Stimulated activated effector memory CD8-positive, alpha-beta T cell treated with anti-CD3 and anti-CD28 coated beads, Interleukin-12 subunit alpha, Interleukin-12 subunit beta, amount 100 ng/mL, for 72 hours (primary cell): ENCODE data around the gene HOXA9.

Experiments
- ATAC-seq: fragments of 150-1000 bp; cut with Tn5 transposase; 2 replicates; pipeline ENCODE4 v1.10.0; 2021
- DNase-seq, 2 donors: peaks; one replicate each; pipeline ENCODE4 v3.0.0; 2021 to 2022; ENCODE audit warnings: low spot score in 2 of 2
- H3K27ac Mint-ChIP-seq: one replicate; pipeline ENCODE4 v1.8.0; 2022; ENCODE audit warnings: mild to moderate bottlenecking, mixed read lengths
- H3K36me3 Mint-ChIP-seq: one replicate; pipeline ENCODE4 v1.8.0; 2022; ENCODE audit warnings: mild to moderate bottlenecking, mixed read lengths
- H3K4me1 Mint-ChIP-seq: one replicate; pipeline ENCODE4 v1.8.0; 2022; ENCODE audit warnings: mixed read lengths
- H3K4me3 Mint-ChIP-seq: one replicate; pipeline ENCODE4 v1.8.0; 2022; ENCODE audit warnings: mild to moderate bottlenecking, mixed read lengths
- H3K9me3 Mint-ChIP-seq: one replicate; pipeline ENCODE4 v1.8.0; 2022; ENCODE audit warnings: mixed read lengths

HOXA9 gene

GRCh38 chr7:27165089-27165995 lies at the start of gene HOXA9:
Gene HOXA9, minus strand, starts transcription at chr7:27165537. Its CDS starts 80 bp downstream, at chr7:27165457.
- DNase-seq (no peak), ATAC-seq (no peak)
- Mint-ChIP-seq H3K4me3 (peak within 1 kb of the TSS; percentile 42), H3K4me1 (peaks cover 32% of the 10 kb centered on the region), H3K27ac (no peak within 1 kb of the TSS), H3K9me3 (no peaks in the 10 kb centered on the region), H3K36me3 (peaks cover 6% of the 10 kb centered on the region)

- H3K4me3 Mint-ChIP-seq = no peak overlapping the region
- DNase-seq = no peak
- H3K9me3 Mint-ChIP-seq = no peaks in the 10 kb centered on the region
- no peak overlapping the region for H3K27ac Mint-ChIP-seq
- peaks cover 6% of the 10 kb centered on the region for H3K4me1 Mint-ChIP-seq
- ATAC-seq = no peak
- no peaks in the 10 kb centered on the region for H3K36me3 Mint-ChIP-seq
These were observed 49.1 kb upstream of the HOXA9 start for GRCh38 chr7:27214239-27214950.

- H3K4me3 Mint-ChIP-seq = no peak overlapping the region
- ATAC-seq = no peak
- DNase-seq = no peak
These were observed 48.3 kb upstream of the HOXA9 start for GRCh38 chr7:27213433-27214238.

GRCh38 chr7:27212497-27213432 lies 47.4 kb upstream of the HOXA9 start:
- Mint-ChIP-seq H3K27ac (no peak overlapping the region), H3K4me1 (peaks cover 6% of the 10 kb centered on the region), H3K9me3 (no peaks in the 10 kb centered on the region), H3K36me3 (no peaks in the 10 kb centered on the region), H3K4me3 (no peak overlapping the region)
- no peak for DNase-seq
- no peak for ATAC-seq

More at GRCh38 chr7:27213433-27214238, 48.3 kb upstream of the HOXA9 start:
- H3K36me3 Mint-ChIP-seq = no peaks in the 10 kb centered on the region
- no peak overlapping the region for H3K27ac Mint-ChIP-seq
- H3K9me3 Mint-ChIP-seq = no peaks in the 10 kb centered on the region
- peaks cover 6% of the 10 kb centered on the region for H3K4me1 Mint-ChIP-seq

GRCh38 chr7:27211764-27212204 lies 46.4 kb upstream of the HOXA9 start:
- no peaks in the 10 kb centered on the region for H3K9me3 Mint-ChIP-seq
- no peaks in the 10 kb centered on the region for H3K36me3 Mint-ChIP-seq
- DNase-seq = no peak
- H3K4me1 Mint-ChIP-seq = peaks cover 6% of the 10 kb centered on the region
- no peak overlapping the region for H3K27ac Mint-ChIP-seq
- H3K4me3 Mint-ChIP-seq = no peak overlapping the region
- ATAC-seq = no peak

- Mint-ChIP-seq H3K36me3 (no peaks in the 10 kb centered on the region), H3K4me3 (no peak overlapping the region), H3K4me1 (peaks cover 9% of the 10 kb centered on the region), H3K9me3 (no peaks in the 10 kb centered on the region), H3K27ac (no peak overlapping the region)
- no peak for DNase-seq
- no peak for ATAC-seq
These were observed 45.7 kb upstream of the HOXA9 start for GRCh38 chr7:27211084-27211446.

GRCh38 chr7:27210441-27211083 lies 45.2 kb upstream of the HOXA9 start:
- Mint-ChIP-seq H3K36me3 (no peaks in the 10 kb centered on the region), H3K9me3 (no peaks in the 10 kb centered on the region), H3K4me1 (peaks cover 14% of the 10 kb centered on the region), H3K27ac (no peak overlapping the region), H3K4me3 (peak overlapping the region; percentile 32)
- DNase-seq = no peak
- ATAC-seq = peak; percentile 53

GRCh38 chr7:27209933-27210440 lies 44.6 kb upstream of the HOXA9 start:
- no peaks in the 10 kb centered on the region for H3K36me3 Mint-ChIP-seq
- DNase-seq (no peak), ATAC-seq (no peak)
- H3K27ac Mint-ChIP-seq = no peak overlapping the region
- no peaks in the 10 kb centered on the region for H3K9me3 Mint-ChIP-seq
- peaks cover 20% of the 10 kb centered on the region for H3K4me1 Mint-ChIP-seq
- peak overlapping the region; percentile 32 for H3K4me3 Mint-ChIP-seq

GRCh38 chr7:27208998-27209397 lies 43.7 kb upstream of the HOXA9 start:
- Mint-ChIP-seq H3K4me3 (no peak overlapping the region), H3K4me1 (peaks cover 28% of the 10 kb centered on the region), H3K9me3 (no peaks in the 10 kb centered on the region), H3K36me3 (no peaks in the 10 kb centered on the region), H3K27ac (no peak overlapping the region)
- ATAC-seq (no peak), DNase-seq (no peak)

- DNase-seq (no peak), ATAC-seq (no peak)
- no peak overlapping the region for H3K27ac Mint-ChIP-seq
- peaks cover 31% of the 10 kb centered on the region for H3K4me1 Mint-ChIP-seq
- H3K9me3 Mint-ChIP-seq = no peaks in the 10 kb centered on the region
- no peaks in the 10 kb centered on the region for H3K36me3 Mint-ChIP-seq
- no peak overlapping the region for H3K4me3 Mint-ChIP-seq
These were observed 42.1 kb upstream of the HOXA9 start for GRCh38 chr7:27207348-27207985.

- H3K4me1 Mint-ChIP-seq = peaks cover 47% of the 10 kb centered on the region
- no peak overlapping the region for H3K27ac Mint-ChIP-seq
- ATAC-seq = no peak
- H3K36me3 Mint-ChIP-seq = no peaks in the 10 kb centered on the region
- DNase-seq = no peak
- peak overlapping the region; percentile 56 for H3K4me3 Mint-ChIP-seq
- H3K9me3 Mint-ChIP-seq = no peaks in the 10 kb centered on the region
These were observed 40.3 kb upstream of the HOXA9 start for GRCh38 chr7:27205325-27206280.

- DNase-seq (no peak), ATAC-seq (no peak)
- H3K36me3 Mint-ChIP-seq = no peaks in the 10 kb centered on the region
- peaks cover 46% of the 10 kb centered on the region for H3K4me1 Mint-ChIP-seq
- no peak overlapping the region for H3K27ac Mint-ChIP-seq
- peak overlapping the region; percentile 56 for H3K4me3 Mint-ChIP-seq
- no peaks in the 10 kb centered on the region for H3K9me3 Mint-ChIP-seq
These were observed 39.5 kb upstream of the HOXA9 start for GRCh38 chr7:27204851-27205322.
